ENCODE results near the gene ZFAND3.
"Not testable (repeated sequence)": the region's sequence is repeated elsewhere in the genome, so short reads cannot be mapped to it uniquely, and the experiment has no call there.

Gene ZFAND3

GRCh38 chr6:37942606-37943376 is 123.3 kb downstream of the ZFAND3 start:
- no peak for DNase-seq

DNA sequence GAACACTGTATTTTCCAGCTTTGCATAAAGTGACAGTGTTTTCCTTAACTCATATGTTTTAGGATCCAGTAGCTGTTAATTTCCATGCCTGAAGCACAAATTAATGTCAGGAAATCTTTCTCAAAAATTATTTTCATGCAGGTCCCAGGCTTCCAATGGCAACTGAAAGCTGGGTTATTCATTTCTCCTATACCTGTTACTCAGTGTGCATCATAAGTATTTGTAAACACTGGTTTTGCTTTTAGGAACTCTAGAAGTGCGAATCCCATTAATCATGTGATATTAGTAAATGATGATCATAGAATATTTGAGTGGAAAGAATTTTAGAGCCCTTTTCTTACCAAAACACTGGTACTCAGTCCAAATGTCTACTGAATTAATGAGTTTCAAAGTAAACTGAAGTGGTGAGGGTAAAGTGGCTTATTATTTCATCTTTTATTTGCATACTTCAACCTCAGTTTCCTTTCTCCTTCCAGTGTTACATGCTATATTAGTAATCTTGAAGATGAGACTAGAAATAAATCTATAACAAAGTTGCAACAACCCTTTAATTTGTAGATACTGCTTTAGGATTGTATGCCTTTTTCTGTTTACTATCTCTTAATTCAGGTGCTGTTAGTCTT is 124.0 kb downstream of the ZFAND3 start:
- DNase-seq: no peak

GRCh38 chr6:37946057-37946456 is 126.5 kb downstream of the ZFAND3 start:
- DNase-seq: no peak

- no peak for DNase-seq
These were observed 127.9 kb downstream of the ZFAND3 start for GRCh38 chr6:37947468-37947867.

DNA sequence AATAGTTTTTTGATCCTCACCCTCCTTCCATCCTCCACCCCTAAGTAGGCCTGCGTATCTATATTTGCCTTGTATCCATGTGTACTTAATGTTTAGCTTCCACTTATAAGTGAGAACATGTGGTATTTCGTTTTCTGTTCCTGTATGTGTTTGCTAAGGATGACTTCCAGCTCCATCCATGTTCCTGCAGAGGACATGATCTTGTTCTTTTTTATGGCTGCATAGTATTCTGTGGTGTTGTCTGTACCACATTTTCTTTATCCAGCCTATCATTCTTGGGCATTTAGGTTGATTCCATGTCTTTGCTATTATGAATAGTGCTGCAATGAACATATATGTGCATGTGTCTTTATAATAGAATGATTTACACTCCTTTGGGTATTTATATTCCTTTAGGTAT is 129.1 kb downstream of the ZFAND3 start:
- DNase-seq: not testable (repeated sequence)

DNA sequence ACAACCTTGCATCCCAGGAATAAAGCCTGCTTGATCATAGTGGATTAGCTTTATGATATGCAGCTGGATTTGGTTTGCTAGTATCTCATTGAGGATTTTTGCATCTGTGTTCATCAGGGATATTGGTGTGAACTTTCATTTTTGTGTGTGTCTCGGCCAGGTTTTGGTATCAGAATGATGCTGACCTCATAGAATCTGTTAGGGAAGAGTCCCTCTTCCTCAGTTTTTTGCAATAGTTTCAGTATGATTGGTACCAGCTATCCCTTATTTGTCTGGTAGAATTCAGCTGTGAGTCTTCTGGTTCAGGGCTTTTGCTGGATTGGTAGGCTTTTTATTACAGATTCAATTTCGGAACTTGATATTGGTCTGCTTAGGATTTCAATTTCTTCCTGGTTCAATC is 132.5 kb downstream of the ZFAND3 start:
- DNase-seq: no peak

- DNase-seq: no peak
These were observed 135.3 kb downstream of the ZFAND3 start for GRCh38 chr6:37954791-37955190.

GRCh38 chr6:37956711-37957275 is 137.3 kb downstream of the ZFAND3 start:
- DNase-seq: no peak

DNA sequence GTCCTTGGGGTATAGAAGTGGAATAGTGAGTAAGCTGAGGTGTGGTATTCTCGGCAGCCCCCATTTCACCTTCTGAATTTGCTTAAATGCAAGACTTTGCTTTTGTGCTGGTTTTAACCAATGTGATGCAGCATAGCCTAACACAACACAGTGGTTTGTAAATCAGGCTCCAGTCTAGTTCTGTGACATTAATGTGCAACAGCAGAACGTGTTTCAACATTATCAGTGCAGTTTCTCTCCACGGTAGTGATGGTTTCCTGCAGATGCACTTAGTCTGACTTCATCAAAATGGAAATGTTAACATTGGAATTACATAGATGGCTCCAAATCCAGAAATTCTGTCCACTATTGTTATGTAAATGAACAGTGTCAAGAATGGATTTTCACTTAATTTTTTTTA is 139.5 kb downstream of the ZFAND3 start:
- DNase-seq: no peak

- DNase-seq: no peak
These were observed 140.8 kb downstream of the ZFAND3 start for GRCh38 chr6:37960139-37960935.

DNA sequence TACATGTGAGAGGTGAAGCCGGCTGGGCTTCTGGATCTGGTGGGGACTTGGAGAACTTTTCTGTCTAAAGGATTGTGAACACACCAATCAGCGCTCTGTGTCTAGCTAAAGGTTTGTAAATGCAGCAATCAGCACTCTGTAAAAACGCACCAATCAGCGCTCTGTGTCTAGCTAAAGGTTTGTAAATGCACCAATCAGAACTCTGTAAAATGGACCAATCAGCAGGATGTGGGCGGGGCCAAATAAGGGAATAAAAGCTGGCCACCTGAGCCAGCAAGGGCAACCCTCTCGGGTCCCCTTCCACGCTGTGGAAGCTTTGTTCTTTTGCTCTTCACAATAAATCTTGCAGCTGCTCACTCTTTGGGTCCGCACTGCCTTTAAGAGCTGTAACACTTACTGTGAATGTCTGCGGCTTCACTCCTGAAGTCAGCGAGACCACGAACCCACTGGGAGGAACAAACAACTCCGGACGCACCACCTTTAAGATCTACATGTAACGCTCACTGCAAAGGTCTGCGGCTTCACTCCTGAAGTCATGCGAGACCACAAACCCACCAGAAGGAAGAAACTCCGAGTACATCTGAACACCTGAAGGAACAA is 143.1 kb downstream of the ZFAND3 start:
- not testable (repeated sequence) for DNase-seq

GRCh38 chr6:37965964-37966676 is 146.6 kb downstream of the ZFAND3 start:
- no peak for DNase-seq

- no peak for DNase-seq
These were observed 147.3 kb downstream of the ZFAND3 start for GRCh38 chr6:37966801-37967200.

GRCh38 chr6:37967651-37968050 is 148.1 kb downstream of the ZFAND3 start:
- DNase-seq: no peak

DNA sequence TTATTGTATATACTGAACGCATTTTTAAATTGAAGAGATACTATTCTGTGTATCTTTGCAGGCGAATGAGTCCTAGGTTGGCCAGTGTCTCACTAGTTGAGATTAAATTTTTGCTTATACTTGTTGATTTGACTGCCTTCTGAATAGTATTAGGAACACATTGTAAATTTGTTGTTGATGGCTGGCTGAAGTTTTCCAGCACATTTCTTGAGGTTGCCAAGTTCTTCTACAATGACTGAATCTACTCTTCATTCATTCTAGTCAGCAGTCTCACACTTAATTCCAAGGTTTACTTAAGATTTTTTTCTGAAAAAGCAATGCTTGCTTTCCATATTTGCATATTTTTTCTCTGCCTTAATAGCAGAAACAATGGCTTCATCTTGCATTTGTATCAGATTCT is 151.7 kb downstream of the ZFAND3 start:
- DNase-seq: no peak

GRCh38 chr6:37971711-37972390 is 152.3 kb downstream of the ZFAND3 start:
- DNase-seq: no peak

GRCh38 chr6:37972994-37973757 is 153.6 kb downstream of the ZFAND3 start:
- no peak for DNase-seq

DNA sequence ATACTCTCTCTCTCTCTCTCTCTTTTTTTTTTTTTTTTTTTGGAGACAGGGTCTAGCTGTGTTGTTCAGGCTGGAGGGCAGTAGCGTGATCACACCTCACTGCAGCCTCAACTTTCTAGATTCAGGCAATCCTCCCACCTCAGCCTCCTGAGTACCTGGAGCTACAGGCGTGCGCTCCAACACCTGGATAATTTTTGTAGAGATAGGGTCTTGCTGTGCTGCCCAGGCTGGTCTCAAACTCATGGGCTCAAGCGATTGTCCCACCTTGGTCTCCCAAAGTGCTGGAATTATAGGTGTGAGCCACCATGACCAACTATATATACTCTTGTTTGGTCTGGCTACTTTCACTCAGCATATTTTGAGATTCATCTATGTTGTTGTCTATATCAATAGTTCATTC is 154.9 kb downstream of the ZFAND3 start:
- DNase-seq: no peak

DNA sequence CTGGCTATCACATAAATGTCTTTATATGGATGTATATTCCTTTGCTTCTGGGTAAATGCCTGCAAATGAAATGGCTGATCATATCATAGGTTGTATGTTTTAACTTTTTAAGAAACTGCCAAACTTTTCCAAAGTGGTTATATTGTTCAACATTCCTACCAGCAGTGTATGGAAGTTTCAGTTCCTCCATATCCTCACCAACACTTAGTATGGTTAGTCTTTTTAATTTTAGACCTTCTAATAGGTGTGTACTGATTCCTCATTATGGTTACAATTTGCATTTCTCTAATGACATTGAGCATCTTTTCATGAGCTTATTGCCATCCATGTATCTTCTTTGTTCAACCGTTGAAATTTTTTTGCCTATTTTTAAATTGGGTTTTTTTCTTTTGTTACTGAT is 155.4 kb downstream of the ZFAND3 start:
- DNase-seq: no peak

- DNase-seq: no peak
These were observed 158.2 kb downstream of the ZFAND3 start for GRCh38 chr6:37977715-37978114.
